Inflammatory macrophage treated with lipopolysaccharide for 4 hours (primary cell): Measurements from ENCODE around the gene IGLL5.
"Not testable (repeated sequence)": the region's sequence is repeated elsewhere in the genome, so short reads cannot be mapped to it uniquely, and the experiment has no call there.

ENCODE experiments used
- DNase-seq: peaks from one replicate; pipeline ENCODE4 v3.0.0-alpha.2; 2020

IGLL5 gene

GRCh38 chr22:22902247-22903001 is 14.8 kb downstream of the IGLL5 start:
- DNase-seq, result no peak

DNA sequence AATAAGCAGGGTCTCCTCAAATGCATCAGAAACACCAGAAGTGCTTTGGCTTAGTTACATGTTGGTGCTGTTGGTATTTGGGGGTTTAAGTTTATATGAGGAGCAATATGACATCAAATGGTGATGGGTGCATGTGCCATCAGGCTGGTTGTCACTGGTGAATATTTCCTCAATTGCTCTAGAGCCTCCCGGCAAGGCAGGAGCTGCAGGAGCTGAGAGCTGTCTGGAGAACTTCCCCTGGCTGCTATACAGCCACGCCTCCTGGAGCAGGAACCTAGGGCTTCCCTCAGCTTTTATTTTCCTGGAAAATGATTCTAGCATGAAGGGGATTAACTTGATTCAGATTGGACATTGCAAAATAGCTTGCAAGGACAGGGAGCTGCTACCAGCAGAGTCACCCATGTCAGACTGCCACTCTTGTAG is 15.8 kb downstream of the IGLL5 start:
- DNase-seq, result peak; percentile 52

DNA sequence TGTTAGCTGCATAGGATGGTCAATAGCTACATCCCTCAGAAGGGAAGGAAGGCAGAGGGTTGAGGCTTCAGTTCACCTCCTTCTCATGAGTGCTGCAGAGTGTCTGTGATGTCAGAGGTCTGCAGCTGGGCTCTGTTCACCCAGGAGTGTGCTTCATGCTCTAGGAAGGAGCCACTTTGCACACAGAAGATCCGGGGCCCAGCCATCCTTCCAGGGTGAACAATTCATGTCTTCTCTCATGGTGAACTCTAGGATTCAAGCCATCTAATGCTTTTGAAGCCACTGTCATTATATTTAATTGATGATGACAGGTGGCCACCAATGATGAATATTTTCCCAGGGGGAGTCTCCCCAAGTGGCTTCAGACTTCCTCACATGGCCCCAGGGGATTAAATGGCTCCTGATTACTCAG is 16.2 kb downstream of the IGLL5 start:
- not testable (repeated sequence) for DNase-seq

DNA sequence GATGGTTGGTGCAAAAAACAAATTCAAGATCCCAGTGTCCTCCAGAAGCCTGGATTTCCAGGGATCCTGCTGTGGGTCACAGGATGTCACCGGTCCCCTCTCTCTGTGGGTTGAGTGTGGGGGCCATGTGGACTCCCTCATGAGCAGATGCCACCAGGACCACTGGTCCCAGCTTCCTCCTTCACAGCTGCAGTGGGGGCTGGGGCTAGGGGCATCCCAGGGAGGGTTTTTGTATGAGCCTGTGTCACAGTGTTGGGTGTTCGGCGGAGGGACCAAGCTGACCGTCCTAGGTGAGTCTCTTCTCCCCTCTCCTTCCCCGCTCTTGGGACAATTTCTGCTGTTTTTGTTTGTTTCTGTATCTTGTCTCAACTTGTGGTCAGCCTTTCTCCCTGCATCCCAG is 17.1 kb downstream of the IGLL5 start:
- not testable (repeated sequence) for DNase-seq

- DNase-seq, result not testable (repeated sequence)
These were observed 18.8 kb downstream of the IGLL5 start for GRCh38 chr22:22906391-22906790.

- no peak for DNase-seq
These were observed 19.4 kb downstream of the IGLL5 start for GRCh38 chr22:22906907-22907550.

- no peak for DNase-seq
These were observed 20.2 kb downstream of the IGLL5 start for GRCh38 chr22:22907551-22908494.

DNA sequence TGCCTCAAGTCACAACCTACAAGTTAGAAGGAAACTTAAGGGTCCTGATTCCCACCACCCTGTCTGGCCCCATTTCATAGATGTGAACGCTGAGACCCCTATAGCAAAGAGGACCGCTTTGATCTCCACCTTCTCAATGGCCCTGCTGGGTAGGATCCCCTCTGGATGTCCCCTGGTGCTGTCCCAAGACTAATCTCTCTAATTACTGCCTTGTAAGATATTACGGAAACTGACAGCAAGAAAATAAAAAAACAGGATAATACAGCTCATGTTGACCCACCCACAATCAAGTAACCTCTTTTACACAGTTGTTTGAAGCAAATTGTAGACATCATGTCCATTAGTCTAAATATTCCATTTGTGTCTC is 20.9 kb downstream of the IGLL5 start:
- no peak for DNase-seq

DNA sequence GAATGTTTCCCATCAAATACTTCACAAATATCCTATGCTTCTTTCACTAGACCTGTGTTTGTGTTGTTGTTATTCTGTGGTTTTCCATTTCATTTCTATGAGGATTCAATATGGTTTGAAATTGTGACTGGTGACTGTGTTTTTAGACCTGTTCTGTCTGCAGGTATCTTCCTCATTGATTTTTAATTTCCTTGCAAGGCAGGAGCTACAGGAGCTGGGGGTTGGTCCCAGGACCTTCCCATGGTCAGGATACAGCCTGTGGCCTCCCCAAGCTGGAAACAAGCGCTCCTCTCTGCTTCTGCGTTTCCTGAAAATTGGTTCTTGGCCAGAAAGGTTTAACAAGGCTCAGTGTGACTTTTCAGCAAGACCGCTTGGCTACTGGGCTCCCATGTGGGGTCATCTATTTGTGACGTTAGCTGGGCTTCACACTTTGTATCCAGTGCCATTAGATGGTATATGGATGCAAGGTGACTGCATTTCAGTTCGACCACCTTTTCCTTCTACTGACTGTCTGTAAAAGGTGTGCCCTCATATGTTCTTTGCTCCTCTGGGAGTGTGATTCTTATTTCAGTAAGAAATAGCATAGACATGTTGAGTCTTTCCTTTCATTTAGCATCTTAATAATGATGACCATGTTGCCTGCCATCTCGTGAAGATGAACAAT is 21.5 kb downstream of the IGLL5 start:
- no peak for DNase-seq

- DNase-seq, result no peak
These were observed 22.1 kb downstream of the IGLL5 start for GRCh38 chr22:22909605-22910271.

DNA sequence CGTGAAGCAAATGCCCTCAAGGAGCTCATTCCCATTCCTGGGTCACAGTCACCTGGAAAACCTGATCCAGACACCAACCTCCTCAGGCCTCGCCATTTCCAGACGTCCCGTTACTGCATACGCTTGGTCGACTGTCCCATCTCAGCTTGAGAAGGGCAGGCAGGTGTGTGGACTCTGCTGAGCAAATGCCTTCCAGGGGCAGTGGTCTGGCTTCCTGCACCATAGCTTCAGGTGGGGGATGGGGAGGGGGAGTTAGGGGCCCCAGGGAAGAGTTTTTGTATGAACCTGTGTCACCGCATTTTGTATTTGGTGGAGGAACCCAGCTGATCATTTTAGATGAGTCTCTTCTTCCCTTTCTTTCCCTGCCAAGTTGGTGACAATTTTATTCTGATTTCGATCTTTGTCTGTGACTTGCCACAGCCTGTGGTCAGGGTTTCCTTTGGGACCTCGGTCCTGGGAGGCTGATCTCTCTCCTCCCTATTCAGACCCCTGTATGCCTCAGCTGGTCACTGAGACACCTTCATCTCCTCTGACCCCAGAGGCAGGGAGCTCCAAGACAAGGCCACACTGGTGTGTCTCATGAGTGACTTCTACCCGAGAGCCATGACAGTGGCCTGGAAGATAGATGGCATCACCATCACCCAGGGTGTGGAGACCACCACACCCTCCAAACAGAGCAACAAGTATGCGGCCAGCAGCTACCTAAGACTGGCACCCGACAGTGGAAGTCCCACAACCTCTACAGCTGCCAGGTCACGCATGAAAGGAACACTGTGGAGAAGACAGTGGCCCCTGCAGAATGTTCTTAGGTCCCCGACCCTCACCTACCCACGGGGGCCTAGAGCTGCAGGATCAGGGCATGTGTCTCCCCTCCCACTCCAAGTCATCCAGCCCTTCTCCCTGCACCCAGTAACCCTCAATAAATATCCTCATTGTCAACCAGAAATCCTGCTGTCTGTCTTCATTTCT is 22.9 kb downstream of the IGLL5 start:
- DNase-seq, result no peak

DNA sequence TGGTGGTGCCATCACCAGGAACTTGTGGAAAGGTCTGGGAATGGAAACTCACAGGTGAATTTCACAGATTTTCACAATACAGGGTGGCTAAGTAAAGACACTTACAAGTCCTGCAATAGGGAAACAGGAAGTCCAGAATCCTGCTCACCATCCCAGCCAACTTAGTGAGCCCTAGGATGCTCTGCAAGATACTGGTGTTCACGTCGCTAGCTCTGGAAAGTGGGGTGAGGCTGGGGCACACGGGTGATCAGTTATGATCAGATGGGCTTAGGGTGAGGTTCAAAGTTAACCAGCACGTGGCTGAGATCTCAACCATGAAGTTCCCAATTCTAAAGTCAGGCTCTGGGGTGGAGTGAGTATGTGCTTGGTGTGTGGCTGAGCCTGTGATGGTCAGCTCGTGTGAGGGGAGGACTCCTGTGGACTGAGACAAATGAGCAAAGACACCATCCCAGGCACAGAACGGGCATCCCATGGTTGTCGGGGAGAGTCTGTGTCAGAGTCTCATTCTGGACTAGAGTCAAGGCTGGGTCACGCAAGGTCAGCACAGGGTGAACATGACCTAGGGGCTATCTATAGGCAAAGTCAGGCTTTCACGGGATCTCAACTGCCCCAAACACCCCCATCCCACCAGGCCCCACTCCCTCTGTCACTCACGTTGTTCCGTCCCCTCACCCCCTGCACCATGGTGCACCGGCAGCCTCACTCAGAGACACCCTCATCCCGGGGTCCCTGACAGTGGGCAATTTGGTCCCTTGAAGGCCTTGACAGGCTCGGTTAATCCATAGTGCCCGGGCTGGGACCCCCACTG is 23.9 kb downstream of the IGLL5 start:
- DNase-seq, result no peak

- DNase-seq, result no peak
These were observed 24.7 kb downstream of the IGLL5 start for GRCh38 chr22:22912135-22912987.

DNA sequence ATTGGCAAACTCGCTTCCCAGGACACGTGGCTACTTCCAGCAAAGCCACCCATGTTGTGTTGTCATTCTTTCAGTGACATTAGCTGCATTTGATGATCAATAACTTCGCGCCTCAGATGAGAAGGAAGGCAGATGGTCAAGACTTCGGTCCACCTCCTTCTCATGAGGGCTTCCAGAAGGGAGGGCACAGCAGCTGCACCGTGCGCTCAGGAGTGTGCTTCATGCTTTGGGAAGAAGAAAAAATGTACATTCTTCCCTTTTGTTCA is 25.3 kb downstream of the IGLL5 start:
- DNase-seq, result no peak

DNA sequence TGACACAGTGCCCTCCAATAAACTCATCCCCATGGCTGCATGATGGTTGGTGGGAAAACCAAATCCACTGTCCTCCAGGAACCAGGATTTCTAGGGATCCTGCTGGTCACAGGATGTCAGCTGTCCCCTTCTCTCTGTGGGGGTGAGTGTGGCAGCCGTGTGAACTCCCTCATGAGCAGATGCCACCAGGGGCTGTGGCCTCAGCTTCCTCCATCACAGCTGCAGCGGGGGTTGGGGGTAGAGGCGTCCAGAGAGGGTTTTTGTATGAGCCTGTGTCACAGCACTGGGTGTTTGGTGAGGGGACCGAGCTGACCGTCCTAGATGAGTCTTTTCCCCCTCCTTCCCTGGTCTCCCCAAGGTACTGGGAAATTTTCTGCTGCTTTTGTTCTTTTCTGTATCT is 26.4 kb downstream of the IGLL5 start:
- DNase-seq, result no peak

DNA sequence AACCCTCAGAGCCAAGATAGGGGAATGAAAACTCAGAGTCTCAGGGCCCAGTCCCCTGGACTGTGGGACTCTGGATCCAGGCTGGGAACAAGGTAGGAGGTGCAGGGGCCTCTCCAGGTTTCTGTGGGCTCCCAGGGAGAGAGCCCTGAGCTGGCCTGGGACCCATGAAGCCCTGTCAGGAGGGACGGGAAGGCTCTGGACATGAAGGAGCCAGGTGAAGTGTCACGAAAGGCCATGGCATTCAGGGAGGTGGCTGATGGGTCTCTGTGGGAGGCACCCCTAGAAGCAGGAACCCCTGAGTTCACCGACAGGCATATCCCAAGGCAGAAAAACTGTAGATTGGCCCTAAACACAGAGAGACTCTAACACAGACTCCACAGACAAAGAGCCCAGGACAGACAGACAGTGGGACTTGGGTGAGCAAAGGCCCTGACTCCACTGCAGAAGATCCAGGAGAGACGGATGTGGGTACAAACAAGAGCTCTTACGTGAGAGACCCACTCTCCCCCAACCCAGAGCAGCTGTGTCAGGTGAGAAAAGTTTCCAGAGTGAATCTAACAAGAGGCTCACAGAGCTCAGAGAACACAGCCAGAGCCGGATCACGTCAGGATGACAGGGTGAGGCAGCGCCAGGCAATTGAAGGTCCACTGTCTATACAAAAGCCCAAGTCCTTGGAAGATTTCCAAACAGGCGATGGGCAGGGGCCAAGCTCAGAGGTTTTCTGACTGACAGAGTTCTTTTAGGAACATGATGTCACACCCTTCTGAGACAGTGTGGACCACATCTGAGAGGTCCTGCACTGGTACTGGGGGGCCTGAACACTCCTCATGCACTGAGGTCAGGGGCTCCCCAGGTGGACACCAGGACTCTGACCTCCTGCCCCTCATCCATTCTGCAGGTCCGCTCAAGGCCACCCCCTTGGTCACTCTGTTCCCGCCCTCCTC is 27.4 kb downstream of the IGLL5 start:
- DNase-seq, result no peak

DNA sequence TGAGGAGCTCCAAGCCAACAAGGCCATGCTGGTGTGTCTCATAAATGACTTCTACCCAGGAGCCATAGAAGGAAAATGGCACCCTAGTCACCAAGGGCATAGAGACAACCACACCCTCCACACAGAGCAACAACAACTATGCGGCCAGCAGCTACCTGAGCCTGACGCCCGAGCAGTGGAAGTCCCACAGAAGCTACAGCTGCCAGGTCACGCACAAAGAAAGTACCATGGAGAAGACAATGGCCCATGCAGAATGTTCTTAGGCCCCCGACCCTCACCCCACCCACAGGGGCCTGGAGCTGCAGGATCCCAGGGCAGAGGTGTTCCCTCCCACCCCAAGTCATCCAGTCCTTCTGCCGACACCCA is 28.0 kb downstream of the IGLL5 start:
- no peak for DNase-seq

- DNase-seq, result no peak
These were observed 28.8 kb downstream of the IGLL5 start for GRCh38 chr22:22916215-22916951.
